GM18498 (cell line): ENCODE data around the gene EPB41L4A.
"Not testable (repeated sequence)": the region's sequence is repeated elsewhere in the genome, so short reads cannot be mapped to it uniquely, and the experiment has no call there.

ENCODE experiments used
- ATAC-seq: cut with Tn5 transposase; IDR thresholded peaks from one replicate; pipeline ENCODE4 v1.9.1; 2021; ENCODE audit warnings: mild to moderate bottlenecking, moderate library complexity; ENCODE audit not compliant: unreplicated experiment

The EPB41L4A gene

GRCh38 chr5:112401924-112402323 is 17.2 kb downstream of the EPB41L4A start:
- no peak for ATAC-seq

GRCh38 chr5:112397690-112398089 is 21.4 kb downstream of the EPB41L4A start:
- no peak for ATAC-seq

DNA sequence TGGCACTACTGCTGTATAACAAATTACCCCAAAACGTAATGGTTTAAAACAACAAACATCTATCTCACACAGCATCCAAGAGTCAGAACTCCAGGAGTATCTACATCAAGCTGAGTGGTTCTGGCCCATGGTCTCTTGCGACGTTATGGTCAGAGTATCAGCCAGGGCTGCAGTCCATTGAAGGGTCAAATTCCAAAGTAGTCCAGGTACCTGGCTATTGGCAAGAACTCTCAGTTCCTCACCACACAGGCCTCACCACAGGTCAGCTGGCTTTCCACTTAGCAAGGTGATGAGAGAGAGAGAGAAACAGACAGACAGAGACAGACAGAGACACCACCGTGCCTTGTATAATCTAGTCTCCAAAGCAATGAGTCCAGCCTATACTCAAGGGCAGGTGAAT is 22.6 kb downstream of the EPB41L4A start:
- no peak for ATAC-seq

GRCh38 chr5:112395299-112395698 is 23.8 kb downstream of the EPB41L4A start:
- ATAC-seq: not testable (repeated sequence)

DNA sequence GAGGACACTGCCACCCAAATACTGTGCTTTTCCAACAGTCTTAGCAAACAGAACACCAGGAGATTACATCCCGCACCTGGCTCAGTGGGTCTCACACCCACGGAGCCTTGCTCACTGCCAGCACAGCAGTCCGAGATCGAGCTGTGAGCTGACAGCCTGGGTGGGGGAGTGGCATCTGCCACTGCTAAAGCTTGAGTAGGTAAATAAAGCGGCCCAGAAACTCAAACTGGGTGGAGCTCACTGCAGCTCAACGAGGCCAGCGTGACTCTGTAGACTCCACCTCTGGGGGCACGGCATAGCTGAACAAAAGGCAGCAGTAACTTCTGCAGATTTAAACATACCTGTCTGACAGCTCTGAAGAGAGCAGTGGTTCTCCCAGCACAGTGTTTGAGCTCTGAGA is 28.8 kb downstream of the EPB41L4A start:
- no peak for ATAC-seq

DNA sequence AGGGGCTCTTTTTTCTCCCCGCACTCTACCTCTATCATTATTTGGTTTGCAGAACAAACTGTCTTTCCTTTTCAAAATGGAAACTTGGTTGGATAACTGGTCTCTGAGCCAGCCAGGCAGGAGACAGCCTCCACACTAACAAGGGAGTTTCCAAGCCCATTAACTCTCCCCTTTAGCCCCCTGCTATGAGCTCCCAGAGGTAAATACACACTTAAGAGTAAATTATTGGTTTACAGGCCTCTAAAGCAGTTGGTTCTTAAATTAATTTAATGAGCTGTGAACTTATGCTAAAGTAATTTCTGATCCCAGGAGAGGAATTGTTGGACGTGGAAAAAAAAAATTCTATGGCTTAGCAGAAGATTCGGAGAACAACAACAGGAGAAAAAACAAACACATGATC is 30.3 kb downstream of the EPB41L4A start:
- ATAC-seq: no peak

DNA sequence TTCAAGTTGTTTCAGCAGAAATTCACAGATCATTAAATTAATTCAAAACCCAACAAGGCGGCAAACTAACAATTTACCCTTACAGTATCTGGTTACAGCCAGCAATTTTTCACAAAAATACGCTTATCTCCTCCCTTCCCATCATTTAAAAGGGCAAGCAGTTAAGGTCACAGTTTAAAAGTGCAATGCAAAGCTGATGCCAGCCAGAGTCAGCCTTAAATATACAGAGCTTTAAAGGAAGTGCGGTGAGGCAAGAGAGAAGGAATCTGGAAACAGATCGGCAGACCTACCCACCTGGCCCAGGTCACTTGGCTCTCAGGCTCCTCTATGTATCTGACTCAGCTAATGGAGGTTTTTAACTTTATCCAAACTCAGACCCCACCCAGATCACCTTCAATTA is 31.0 kb downstream of the EPB41L4A start:
- no peak for ATAC-seq

DNA sequence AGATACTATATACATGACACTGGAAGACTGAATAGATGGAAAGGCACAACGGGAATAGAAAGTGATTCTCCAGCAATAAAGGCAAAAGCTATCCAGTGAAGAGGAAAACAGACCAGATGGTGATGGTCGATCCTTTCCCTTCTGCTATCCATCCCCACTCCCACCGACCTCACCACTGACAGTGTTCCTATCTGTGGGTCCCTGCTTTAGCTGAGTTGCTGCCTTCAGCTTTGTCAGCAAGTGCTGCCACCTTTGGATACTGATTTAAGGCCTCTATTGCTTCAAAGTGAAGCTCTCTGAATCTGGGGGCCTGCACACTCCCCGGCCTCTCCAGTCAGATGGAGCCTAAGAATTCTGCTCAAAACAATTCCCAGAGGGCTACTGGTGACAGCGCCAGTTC is 32.3 kb downstream of the EPB41L4A start:
- ATAC-seq: no peak

GRCh38 chr5:112385969-112386368 is 33.1 kb downstream of the EPB41L4A start:
- no peak for ATAC-seq

GRCh38 chr5:112385566-112385965 is 33.5 kb downstream of the EPB41L4A start:
- no peak for ATAC-seq

DNA sequence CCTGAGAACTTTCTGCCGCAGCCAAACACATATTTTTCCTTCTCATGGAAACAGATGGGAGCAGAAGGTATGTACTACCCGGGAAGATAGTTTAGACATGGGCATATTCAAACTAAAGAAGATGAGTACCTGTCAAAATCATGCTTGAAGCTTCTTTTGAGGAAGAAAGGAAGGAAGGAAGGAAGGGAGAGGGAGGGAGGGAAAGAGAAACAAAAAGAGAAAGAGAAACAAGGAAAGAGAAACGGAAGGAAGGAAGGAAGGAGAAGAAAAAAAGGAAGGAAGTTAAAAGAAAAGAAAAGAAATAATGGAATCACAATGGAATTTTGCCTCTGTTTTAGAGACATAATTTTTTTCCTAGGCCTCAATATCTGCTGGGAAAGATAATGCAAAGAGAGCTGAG is 34.6 kb downstream of the EPB41L4A start:
- ATAC-seq: no peak

DNA sequence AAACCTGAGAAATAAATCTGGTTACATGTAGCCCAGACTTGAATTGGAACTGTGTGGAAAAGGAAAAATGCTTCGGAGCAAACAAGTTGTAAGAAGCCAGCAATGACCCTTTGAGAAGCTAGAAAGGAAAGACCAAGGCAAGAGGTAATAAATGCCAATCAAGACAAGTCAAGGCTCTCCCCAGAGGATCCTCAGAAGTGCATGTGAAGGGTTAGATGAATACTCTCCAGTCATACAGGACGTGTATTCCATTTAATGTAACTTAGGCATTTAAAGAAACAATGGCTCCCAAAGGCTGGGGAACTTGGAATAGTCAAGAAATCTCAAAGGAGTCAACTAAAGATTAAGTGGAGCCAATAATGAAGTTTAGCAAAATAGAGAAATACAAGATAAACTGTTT is 36.2 kb downstream of the EPB41L4A start:
- no peak for ATAC-seq

GRCh38 chr5:112381521-112381920 is 37.6 kb downstream of the EPB41L4A start:
- ATAC-seq: no peak

DNA sequence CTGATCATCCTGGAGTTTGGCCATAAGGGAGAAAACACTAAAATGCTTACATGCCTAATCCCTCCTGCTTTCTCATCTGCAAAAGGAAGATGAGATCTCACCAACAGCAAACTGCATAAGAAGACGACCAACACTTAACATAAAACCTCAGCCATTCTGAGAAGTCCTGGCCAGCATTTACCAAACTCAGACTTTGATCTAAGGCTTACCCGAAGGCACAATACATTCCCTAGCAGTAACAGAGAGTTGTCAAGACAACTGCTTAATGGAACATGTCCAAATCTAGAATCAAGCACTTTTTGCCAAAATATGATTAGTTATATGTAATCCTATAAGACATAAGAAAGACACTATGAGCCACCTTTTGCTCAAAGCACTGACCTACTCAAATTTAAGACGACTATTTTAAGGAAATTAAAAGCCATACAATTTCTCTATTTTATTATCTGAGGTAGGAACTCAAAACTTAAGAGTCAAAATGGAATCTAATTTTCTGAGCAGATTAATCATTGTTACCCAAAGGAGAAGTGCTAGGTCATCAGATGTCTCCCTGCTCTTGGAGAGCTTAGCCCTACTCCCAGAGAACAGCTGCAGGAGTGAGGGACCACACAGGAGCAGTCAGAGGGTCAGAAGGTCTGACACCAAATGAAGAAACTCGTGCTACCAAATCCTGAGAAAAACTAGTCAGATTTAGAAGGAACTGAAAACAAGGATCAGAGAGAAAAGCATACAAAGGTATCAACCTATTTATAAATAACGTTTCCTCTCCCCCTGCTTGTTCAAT is 39.3 kb downstream of the EPB41L4A start:
- no peak for ATAC-seq

- ATAC-seq: no peak
Measured at GRCh38 chr5:112374818-112375217, 44.3 kb downstream of the EPB41L4A start.

- ATAC-seq: no peak
Measured at GRCh38 chr5:112374356-112374755, 44.7 kb downstream of the EPB41L4A start.

GRCh38 chr5:112373885-112374284 is 45.2 kb downstream of the EPB41L4A start:
- ATAC-seq: no peak

GRCh38 chr5:112372543-112372942 is 46.5 kb downstream of the EPB41L4A start:
- ATAC-seq: no peak

DNA sequence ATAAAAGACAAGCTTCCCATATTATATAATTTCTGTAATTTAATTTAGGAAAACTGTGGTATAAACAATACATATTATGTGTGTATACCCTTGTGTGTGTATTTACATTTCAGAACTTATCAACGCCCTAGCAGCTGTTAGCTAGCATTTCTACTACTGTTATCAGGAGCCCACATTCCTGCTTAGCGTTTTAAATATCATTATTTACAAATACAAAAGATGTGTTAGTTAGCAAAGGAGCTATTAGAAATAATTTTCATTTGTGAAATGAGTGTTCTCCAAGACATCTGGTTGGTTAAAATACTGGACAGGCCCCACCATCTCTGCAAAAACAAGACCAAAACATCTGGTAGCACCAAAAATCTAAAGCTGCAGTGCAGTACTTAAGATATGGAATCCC is 48.0 kb downstream of the EPB41L4A start:
- no peak for ATAC-seq

DNA sequence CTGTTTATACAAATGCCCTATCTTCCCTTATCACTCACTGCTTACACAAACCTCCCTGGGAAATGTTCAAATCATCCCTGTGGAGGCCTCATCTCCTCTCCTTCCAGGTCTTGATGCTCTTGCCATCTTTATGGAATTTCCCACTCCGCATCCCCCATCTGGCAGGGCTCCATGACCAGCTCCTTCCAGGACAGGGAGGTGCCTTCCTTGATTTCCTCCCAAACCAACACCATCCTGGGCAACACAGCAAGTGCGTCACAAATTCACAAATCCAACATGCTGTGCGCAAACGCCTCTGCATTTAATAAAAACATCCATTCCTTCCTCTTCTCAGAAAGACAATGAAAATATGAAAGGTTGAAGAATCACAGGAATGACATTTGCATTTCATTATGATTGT is 51.7 kb downstream of the EPB41L4A start:
- no peak for ATAC-seq

DNA sequence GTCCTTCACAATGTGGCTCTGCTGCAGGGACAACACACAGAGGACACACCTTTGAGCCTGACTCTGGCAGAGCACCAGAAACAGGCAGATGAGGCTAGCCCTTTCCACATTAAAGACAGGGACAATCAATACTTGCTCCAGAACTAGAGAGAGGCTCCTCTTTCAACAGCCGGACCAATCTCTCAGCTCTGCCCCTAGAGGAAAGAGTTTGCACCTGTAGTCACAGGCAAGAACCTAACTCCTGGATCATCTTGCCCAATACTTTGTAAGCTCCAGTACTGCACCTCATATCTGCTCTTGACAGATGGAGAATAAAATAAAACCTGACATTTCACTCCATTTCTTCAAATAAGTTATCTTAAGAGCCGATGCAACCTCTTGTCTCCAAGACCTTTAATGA is 52.1 kb downstream of the EPB41L4A start:
- no peak for ATAC-seq

DNA sequence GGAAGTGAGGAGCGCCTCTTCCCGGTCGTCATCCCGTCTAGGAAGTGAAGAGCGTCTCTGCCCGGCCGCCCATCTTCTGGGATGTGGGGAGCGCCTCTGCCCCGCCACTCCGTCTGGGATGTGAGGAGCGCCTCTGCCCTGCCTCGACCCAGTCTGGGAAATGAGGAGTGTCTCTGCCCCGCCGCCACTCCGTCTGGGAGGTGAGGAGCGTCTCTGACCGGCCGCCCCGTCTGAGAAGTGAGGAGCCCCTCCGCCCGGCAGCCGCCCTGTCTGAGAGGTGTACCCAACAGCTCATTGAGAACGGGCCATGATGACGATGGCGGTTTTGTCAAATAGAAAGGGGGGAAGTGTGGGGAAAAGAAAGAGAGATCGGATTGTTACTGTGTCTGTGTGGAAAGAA is 58.3 kb downstream of the EPB41L4A start:
- ATAC-seq: not testable (repeated sequence)
